Kasumi-1 (cell line): Measurements from ENCODE around the gene GINS2.

Source experiments
- DNase-seq, 2 experiments: peaks; one replicate each; lab custom pipeline; 2025; lab: John Stamatoyannopoulos, UW

Gene GINS2

DNA sequence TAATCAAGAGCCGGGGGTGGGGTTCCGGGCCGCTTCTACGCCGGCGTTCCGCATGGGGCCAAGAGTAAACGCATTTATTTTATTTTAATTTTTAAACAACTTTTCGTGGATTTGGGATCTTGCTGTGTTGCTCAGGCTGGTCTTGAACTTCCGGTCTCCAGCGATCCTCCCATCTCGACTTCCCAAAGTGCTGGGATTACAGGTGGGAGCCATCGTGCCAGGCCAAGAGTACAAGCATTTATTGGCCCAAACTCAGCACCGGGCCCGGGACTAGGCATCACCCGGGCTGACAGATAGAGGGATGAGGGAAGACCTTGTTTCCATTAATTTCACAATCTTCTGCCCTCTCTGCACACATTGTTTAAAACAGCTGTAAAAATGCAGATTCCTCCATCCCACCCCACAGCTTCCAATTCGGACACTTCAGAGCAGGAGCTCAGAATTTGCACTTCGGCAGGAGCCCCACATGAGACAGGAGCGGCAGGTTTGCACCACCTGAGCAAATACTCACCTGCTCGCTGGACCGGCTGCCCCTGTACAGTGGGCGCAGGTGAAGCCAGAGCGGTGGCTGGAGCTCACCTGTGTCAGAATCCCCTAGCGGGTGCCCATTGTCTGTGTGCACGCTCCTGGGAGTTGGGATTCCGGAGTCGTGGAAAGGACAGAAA, 663 bp upstream of the GINS2 start:
- DNase-seq, result no peak

DNA sequence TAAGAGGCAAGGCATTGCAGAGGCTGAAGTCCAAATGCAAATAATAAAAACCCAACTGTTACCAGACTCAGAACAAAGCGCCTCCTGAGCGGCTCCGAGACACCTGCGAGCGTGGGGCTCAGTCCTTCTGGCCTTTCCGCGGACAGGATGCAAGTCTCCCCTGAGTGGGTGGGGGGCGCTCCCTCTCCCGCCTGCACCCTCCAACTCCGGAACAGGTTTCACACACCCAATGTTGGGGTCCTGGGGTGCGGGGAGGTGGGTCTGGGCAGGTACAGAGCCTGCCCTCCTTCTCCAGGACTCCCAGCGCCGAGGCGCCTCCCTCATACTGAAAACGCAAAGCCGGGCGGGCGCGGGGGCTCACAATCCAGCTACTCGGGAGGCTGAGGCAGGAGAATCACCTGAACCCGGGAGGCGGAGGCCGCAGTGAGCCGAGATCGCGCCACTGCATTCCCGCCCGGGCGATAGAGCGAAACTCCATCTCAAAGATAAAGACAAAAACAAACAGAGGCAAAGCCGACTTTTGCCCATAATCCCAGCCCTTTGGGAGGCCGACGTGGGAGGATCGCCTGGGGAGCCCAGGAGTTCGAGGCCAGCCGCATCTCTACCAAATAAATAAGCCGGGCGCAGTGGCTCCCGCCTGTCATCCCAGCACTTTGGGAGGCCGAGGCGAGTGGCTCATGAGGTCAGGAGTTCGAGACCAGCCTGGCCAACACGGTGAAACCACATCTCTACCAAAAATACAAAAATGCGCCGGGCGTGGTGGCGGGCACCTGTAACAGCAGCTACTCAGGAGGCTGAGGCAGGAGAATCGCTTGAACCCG, 893 bp downstream of the GINS2 start:
- no peak for DNase-seq

DNA sequence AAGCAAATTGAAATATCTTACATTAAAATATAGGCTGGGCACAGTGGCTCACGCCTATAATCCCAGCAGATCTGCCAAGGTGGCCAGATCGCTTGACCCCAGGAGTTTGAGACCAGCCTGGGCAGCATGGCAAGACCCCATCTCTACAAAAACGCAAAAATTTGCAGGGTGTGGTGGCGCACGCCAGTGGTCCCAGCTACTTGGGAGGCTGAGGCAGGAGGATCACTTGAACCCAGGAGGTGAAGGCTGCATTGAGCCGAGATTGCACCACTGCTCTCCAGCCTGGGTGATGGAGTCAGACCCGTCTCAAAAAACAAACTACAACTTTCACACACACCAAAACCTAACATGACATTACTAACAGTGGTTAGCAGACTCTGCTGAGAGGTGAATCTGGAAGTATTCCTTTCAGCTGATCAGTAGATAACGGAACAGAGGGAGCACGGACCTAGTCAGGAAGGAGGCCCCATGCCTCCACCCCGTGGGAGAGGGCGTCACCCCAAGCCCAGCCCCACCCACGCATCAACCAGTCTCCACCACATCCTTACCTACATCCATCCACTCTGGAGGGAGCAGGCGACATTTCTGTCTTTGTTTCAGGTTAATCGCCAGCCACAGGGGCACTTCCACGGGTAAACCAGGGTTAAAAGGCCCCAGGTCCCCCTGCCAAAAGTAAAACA, 1.7 kb downstream of the GINS2 start:
- DNase-seq, result no peak

DNA sequence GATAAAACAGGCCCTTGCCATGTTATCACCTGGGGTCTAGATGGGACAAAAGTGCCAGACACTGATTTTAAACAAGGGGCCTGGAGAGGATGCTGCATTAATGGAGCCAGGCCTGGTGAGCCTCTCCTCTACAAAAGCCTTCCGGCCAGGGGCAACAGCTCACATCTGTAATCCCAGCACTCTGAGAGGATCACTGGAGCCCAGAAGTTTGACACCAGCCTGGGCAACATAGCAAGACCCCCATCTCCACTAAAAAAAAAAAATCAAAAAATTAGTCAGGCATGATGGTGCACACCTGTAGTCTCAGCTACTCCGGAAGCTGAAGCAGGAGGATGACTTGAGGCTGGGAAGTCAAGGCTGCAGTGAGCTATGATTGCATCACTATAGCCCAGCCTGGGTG, 3.5 kb downstream of the GINS2 start:
- no peak for DNase-seq

DNA sequence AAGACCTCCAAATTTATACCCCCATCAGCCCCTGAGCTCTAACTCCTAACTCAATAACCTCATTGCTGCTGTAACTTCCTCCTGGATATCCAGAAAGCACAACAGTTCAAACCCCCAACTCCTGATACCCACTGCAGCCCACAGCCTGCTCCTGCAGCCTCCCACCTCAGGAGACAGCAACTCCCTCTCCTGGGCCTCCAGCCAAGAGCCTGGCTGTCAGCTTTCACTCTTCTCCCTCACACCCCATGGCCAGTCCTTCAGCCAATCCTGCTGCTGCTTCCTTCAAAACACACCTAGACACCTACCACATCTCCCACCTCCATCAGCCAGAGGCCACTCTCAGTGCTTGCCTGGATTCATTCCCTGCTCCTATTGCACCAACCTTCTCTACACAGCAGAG, 5.4 kb downstream of the GINS2 start:
- DNase-seq, result peak in 1 of 2 experiments; percentile 33

DNA sequence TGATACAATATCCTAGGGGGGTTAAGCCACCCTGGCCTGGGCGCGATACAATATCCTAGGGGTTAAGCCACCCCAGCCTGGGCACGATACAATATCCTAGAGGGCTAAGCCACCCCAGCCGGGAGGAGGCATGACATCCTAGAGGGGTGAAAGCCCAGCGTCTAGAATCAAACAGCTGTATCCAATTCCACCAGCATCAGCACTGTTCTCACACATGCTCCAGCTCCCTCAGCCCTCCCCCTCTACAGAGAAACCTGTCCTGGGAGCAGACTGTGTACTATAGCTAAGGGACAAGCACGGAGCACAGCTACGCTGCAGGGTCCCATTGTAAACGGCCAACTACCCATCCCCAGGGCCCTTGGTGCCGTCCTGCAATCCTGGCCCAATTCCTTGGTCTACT, 6.2 kb downstream of the GINS2 start:
- no peak for DNase-seq

DNA sequence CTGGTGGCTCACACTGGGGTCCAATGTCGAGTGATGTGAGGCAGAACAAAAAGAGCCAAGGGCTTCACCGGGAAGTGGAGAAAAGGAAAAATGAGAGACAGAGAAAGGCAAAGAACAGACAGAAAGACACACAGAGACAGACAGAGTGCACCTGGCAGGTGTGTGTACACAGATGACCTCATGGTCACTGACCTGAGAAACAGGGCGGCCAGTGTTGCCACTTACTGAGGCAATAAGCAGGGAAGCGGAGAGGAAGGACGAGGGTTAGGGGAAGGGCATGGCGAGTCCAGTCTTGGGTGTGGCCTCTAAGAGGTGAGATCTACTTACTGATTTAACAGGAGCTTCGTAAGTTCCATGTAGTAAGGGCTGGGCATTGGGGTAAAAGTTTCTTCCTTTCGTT, 7.5 kb downstream of the GINS2 start:
- DNase-seq, result no peak

DNA sequence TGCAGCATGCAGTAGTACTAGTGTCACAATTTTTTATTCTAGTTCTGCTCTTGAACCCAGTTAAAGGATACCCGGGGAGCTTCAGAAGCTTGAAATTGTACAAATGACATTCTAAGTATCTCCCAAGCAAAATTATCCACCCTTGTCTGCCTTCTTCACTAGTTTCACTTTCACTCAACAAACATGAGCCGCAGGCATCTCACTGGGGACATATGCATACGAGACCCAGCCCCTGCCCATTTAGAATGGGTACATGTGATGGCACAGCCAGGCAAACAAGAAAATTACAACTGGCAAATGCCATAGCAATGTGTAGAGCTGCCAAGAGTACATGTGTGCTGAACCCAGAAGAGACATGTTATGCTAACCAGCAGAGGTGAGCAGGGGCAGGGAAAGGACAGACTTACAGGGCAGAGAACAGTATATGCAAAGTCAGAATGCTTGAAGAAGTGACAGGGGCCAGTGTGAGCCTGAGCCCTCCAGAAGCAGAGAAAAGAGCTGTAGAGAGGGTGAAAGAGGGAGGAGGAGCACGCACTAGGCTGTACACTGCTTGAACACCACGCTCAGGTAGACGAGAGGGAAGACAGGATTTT, 8.3 kb downstream of the GINS2 start:
- no peak for DNase-seq

DNA sequence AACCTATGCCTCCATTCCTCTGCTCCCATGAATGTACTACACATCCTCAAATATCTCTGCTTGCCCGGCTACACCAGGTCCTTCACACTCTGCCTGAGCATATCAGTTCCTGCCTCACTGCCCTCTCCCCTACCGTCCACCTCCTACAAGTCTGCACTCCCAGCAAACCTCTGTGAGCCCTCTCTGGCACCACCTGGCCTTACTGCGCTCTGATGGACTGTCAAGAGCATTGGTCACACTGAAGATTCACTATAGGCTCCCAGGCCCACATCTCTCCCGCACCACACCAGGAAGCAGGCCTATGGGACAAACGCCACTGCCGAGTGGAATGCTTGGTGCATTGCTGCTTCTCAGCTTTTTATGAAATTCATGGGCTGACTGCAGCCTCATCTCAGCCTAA, 8.9 kb downstream of the GINS2 start:
- no peak for DNase-seq

DNA sequence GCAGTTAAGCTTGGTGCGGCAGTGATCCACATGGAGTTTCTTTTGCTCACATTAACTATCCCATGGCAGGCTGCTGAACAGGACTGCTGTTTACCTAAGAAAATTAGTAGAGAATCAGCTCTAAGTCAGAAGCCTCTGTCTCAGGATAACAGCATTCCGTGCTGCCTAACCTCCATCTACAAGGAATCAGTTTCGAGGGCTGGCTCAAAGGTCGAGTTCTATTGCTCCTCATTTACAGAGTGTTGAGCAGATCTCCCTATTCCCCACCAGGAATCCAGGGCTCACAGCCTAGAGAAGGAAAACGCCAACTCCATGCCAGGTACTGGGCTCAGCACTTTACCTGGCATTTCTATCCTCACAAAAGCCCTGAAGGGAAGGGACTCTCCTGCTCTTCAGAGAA, 9.9 kb downstream of the GINS2 start:
- DNase-seq, result no peak

DNA sequence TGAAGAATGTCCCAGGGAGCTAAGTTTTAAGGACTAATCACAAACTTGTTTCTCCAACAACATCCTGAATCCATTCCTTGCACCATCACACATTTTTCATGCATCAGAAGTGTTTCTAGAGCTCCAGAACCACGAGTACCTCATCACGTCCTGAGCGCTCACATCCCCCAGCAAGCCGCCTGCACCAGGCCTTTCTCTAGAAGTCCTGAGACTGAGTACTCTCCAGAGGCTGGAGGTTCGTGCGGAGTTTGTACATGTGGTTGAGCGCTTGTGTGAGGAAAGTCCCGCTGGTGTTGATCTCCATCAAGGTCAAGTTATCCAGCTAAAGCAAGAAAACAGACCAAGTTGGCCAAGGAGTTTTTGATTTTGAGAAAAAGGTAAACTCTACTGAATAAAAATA, 10.7 kb downstream of the GINS2 start:
- DNase-seq, result no peak

DNA sequence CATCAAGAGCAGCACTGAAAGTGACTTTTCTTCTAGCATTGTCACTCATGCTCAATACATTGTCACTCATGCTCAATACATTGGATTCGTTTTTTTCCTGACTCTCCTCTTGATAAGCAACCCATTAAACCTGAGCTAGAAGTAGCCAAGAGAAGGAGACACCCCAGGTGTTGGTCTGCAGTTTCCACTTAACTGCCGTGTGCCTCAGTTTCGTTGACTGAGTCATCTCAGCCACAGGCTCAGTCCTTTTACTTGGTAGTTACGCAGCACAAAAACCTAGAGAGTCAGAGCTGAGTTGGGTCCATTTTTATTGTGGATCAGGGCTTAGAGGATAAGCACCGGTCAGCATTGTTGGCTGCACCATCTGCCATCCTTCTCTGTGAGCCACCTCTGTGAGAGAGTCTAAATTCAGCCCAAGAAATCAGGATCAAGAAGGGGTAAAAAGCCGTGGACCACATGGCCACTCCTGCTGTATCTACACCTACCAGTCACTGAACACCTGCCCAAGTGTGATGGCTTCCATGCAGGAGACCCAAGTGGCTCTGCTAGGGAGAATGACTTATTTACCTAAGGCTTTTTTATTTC, 11.3 kb downstream of the GINS2 start:
- DNase-seq, result no peak

DNA sequence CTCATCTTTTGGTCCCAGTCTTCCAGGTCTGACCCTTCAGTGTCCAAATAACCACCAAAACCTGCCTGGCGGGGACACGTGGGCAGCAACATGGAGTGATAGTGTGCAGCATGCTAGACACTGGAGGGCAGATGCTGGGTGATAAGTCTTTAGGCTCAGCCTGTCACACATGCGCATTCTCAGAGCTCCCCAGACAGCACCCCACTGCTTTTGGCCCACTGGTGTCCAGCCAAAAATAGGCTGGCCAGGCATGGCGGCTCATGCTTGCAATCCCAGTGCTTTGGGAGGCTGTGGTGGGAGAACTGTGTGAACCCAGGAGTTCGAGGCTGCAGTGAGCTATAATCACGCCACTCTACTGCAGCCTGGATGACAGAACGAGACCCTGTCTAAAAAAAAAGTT, 12.3 kb downstream of the GINS2 start:
- DNase-seq, result no peak

DNA sequence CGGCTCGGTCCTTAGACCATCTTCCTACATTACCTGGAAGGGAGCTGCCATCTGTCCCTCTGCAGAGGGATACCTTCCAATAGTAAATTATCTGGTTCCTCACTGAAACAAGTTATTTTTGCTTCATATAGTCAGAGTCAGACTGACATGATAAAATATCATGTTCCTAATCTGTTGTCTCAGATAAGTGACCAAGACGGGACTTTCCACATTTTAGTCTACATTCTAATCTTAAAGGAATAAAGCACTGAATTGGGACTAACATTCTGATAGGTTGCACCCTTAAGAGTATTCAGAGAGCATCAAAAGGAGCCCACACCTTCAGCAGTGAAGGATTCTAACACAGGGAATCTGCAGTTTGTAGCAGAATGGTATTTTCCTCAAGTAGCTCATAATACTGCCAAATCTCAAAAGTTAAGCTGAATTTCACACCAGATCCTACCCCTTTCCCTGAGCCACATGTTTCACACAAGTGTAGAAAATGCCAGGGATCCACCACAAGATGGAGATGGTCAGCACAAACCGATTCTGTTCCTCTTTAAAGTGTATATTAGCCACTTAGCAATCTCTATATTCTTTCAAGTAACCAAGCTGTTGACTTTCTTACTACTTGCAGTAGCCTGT, 13.4 kb downstream of the GINS2 start:
- peak; percentile 71 to 80 for DNase-seq

DNA sequence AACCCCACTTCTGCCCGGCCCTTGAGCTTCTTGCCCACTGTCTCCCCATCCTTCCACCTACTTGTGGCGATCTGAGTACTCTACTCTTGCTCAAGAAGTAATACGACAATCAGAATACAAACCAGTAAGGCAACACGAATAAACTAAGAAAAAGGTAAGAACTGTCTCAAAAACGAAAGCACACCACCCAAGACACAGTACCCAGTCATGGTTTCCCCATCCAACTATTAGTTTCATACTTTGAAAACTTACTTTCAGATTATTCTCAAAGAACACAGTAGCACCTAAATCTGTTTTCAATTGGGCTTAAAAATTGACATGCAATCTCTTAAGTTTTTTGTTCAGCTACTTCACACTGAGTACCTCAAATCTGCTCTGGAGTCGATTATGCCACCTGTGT, 13.9 kb downstream of the GINS2 start:
- DNase-seq, result no peak

DNA sequence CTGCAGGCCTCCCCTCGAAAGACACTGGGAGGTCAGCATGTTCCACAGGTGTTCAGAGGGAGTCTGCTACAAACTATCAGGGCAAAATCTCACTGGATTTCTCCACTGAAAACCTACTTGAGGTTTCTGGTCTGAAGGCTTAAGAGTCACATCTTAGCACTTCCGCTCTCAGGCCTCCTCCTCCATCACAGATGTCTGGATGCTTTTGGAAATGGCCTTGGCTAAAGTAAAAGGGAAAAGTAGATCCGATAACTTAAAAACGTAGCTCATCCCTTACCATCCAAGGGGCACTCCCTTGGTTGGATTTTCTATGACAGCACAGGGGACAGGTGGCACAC, 14.4 kb downstream of the GINS2 start:
- DNase-seq, result no peak

DNA sequence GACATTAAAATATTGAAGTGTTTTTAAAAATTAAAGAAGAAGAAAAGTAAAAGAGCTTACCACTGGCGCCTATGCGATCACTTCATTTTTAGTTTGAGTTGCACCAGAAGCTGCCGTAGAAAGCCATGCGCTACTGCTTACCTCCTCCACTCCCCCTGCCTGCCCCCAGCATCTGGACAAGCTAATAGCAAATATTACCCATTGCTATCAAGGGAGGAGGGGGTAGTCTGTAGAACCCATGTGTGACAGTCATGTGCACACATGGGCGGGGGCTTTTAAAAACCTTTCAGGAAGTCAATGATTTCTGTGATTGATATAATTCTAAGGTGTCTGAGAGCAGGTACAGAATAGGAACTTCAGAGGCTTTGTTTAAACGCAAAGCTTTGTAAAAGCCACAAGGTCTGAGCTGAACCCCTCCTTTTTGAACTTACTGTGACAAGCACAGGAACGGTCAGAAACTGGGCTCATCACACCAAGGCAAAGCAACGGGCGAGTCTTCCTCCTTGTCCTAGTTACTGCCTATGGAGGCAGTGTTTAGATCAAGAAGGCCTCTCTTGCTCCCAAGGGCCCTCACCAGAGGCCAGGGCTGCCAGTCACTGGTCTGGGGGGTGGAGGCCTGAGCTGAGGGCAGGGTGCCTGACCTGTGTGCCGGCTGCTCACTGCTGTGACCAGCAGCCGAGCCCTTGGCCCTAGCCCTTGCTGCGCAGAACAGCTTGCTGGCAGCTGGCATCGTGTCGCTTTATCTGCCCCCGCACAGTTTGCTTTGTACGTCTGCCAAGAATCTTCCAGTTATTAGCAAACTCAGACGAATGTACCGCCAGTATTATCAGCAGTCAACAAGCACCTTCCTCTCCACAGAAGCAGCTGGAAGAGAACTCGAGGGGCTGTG, 15.0 kb downstream of the GINS2 start:
- DNase-seq, result no peak

DNA sequence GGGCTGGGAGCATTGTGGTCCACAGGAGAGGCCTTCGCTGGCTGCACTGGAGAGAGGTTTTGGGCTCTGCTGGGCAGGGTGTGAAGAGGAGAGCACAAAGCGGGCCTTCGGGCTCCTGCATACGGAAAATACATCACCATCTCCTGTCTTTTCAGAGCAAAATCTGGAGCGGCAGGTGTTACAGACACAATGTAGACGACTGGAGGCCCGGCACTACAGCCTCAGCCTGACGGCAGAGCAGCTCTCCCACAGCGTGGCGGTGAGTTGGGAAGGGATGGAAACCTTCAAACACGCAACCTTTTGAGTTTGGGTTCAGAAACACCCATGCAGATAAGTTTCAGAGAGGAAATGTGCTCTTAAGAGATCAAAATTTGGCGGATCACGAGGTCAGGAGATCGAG, 17.9 kb downstream of the GINS2 start:
- no peak for DNase-seq

DNA sequence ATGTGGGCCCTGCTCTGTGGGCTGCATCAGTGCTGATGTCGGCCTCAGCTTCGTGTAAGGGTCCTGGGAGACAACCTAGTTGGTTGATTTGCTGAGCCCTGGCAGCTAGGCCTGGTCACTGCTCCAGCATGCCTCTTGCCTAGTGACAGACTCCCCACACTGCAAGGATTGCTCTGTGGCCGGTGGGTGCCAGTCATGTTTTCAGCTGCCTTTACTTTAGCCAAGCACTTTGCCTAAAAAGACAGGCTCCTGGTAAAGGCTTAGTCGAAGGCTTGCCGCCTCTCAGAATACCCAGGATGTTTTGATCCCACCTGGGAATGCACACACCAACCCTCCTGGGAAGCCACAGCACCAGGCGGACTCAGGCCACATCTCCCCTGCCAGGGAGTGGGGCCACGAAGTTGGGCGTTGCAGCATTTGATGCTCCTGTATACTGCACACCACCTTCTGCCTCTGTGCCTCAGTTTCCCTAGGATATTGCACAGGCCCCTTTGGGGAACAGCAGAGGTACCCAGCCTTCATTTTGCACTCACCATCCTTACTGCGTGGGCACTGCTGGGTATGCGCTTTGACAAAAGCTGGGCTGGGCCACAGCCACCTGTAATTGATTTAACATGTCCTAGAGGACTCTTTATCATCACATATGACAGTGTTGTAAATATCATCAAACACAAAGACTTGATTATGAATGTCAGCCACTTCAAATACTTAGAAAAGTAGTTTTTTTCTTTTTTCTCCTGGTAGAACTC, 19.9 kb downstream of the GINS2 start:
- no peak for DNase-seq

DNA sequence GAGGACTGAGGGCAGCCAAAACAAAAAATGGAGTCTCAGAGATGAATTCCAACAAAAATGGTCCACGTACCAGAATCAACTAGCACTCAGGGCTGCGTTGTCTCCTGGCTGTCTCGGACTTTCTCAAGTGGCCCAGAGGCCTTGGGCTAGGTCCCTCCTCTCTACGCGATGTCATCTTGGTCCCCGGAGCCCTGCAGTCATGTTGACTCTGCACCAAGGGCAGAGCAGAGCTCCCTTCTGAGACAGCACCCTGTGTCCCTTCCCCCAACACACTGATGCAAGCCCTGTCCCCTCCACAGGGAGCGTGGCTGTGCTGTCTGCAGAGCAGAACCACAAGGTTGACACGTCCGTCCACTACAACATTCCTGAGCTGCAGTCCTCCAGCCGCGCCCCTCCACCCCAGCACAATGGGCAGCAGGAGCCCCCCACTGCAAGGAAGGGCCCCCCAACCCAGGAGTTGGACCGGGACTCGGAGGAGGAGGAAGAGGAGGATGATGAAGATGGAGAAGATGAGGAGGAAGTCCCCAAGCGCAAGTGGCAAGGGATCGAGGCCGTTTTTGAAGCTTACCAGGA, 20.8 kb downstream of the GINS2 start:
- DNase-seq, result no peak
